RWPE2 (cell line): ENCODE data around the gene ISCA2.

Experiments used
- ATAC-seq: fragments of 200-7000 bp; cut with Tn5 transposase; 3 replicates; pipeline ENCODE4 v1.9.1; 2021; ENCODE audit warnings: low read depth
- DNase-seq: peaks from one replicate; pipeline ENCODE4 v3.0.0-alpha.2; 2020; ENCODE audit warnings: low spot score
- H3K27ac ChIP-seq: fragments of 450-650 bp; 2 replicates; pipeline ENCODE4 v1.5.1; 2017; ENCODE audit warnings: mild to moderate bottlenecking; ENCODE audit not compliant: poor library complexity, severe bottlenecking
- H3K27me3 ChIP-seq: fragments of 250-450 bp; sonication (Bioruptor Pico); 2 replicates; pipeline ENCODE4 v1.5.1; 2021; ENCODE audit warnings: mild to moderate bottlenecking, moderate library complexity; ENCODE audit not compliant: insufficient read depth, poor library complexity, severe bottlenecking
- H3K36me3 ChIP-seq: fragments of 250-450 bp; sonication (Bioruptor Pico); 2 replicates; pipeline ENCODE4 v1.5.1; 2020; ENCODE audit warnings: low read depth, mild to moderate bottlenecking, moderate library complexity
- H3K4me1 ChIP-seq: fragments of 250-450 bp; sonication (Bioruptor Pico); 2 replicates; pipeline ENCODE4 v1.5.1; 2021; ENCODE audit warnings: mild to moderate bottlenecking, moderate library complexity; ENCODE audit not compliant: insufficient read depth, poor library complexity, severe bottlenecking
- H3K4me3 ChIP-seq: fragments of 250-450 bp; sonication (Bioruptor Pico); 2 replicates; pipeline ENCODE4 v1.5.1; 2021; ENCODE audit warnings: mild to moderate bottlenecking, moderate library complexity; ENCODE audit not compliant: severe bottlenecking
- H3K9me3 ChIP-seq: fragments of 250-450 bp; sonication (Bioruptor Pico); 2 replicates; pipeline ENCODE4 v1.5.1; 2021; ENCODE audit warnings: mild to moderate bottlenecking, moderate library complexity; ENCODE audit not compliant: severe bottlenecking
- TF ChIP-seq, protein P1 (sequence below): fragments of 450-650 bp; IDR thresholded peaks from one replicate; pipeline ENCODE4 v1.5.1; 2017; ENCODE audit warnings: mild to moderate bottlenecking, moderate library complexity; ENCODE audit not compliant: poor library complexity, severe bottlenecking

Gene ISCA2

DNA sequence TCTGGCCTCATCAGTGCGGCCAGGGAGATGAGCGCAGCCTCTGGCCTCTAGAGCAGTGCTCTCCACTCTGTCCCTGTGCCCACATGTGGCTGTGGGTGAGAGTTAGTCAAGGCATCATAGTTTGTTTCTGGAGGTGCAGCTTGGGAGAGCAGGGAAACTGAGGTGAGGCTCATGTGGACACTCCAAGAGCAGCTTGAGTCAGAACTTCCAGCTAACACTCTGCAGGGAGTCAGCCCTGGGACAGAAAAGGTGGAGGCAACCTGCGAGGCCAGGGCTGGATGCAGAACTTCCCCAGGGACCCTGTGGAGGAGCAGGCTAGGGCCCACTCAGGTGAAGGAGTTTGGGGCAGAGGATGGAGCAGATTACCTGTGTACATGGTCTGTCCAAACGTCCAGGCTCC lies 10.8 kb downstream of the ISCA2 start:
- Histone ChIP-seq H3K27me3 (no peaks in the 10 kb centered on the region), H3K36me3 (peaks cover 93% of the 10 kb centered on the region), H3K9me3 (no peaks in the 10 kb centered on the region), H3K4me1 (no peaks in the 10 kb centered on the region), H3K4me3 (no peak overlapping the region), H3K27ac (no peak overlapping the region)
- TF ChIP-seq, protein P1, sequence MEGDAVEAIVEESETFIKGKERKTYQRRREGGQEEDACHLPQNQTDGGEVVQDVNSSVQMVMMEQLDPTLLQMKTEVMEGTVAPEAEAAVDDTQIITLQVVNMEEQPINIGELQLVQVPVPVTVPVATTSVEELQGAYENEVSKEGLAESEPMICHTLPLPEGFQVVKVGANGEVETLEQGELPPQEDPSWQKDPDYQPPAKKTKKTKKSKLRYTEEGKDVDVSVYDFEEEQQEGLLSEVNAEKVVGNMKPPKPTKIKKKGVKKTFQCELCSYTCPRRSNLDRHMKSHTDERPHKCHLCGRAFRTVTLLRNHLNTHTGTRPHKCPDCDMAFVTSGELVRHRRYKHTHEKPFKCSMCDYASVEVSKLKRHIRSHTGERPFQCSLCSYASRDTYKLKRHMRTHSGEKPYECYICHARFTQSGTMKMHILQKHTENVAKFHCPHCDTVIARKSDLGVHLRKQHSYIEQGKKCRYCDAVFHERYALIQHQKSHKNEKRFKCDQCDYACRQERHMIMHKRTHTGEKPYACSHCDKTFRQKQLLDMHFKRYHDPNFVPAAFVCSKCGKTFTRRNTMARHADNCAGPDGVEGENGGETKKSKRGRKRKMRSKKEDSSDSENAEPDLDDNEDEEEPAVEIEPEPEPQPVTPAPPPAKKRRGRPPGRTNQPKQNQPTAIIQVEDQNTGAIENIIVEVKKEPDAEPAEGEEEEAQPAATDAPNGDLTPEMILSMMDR: no peak
- ATAC-seq (no peak), DNase-seq (no peak)

DNA sequence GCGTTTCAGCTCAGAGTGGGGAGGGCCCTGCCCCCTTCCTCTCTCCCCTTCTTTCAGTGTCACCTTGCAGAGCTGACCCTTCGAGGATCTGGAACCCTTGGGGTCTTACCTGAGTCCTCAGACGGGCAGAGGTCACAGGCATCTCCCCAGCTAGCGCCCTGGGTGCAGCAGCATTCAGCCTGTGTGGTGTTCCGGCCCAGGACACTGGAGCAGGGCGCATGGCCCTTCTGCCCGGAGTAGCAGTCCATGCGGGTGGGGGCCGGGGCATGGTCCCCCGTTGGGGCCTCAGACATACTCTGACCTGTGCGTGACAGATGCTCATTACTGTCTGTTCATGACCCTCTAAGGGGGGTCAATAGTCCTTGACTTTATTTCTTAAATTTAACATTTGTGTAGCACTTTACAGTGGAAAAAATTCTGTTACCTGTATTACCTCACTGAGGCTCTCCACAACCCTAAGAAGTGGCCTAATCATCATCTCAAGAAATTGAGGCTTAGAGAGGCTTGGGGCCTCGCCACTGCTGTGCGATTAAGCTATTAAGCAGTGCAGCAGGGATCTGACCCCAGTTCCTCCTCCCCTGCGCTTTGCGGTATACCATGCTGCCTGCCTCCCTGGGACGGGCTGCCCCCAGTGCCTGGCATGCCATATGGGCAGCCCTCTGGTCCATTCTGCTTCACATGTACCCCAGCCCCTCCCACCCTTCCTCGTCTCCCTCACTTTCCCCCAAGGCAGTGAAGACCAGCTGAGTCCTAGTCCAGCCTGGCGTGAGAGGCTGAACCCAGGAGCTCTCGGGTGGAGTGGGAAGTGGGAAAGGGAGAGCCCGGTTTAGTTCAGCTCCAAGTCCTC lies 11.5 kb downstream of the ISCA2 start:
- peaks cover 93% of the 10 kb centered on the region for H3K36me3 ChIP-seq
- no peak overlapping the region for H3K4me3 ChIP-seq
- DNase-seq: peak; percentile 56
- H3K27me3 ChIP-seq: no peaks in the 10 kb centered on the region
- TF ChIP-seq, protein P1: no peak
- H3K27ac ChIP-seq: no peak overlapping the region
- no peak for ATAC-seq
- no peaks in the 10 kb centered on the region for H3K4me1 ChIP-seq
- no peaks in the 10 kb centered on the region for H3K9me3 ChIP-seq

DNA sequence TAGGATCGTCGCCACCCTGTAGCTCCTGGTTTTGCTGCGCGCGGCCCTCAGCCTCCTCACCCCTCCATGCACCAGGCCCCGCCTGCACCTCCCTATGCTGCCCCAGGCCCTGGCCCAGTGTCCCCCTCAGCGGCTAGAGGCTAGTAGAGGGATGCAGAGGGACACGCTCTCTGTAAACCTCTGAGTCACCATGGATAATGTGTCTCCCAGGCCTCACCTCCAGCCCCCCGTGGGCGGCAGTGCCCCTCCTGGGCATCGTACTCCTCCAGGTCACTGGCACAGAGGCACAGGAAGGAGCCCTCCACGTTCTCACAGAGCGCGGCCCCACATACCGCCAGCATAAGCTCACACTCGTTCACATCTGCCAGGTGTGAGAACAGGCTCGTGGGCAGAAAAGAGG lies 12.3 kb downstream of the ISCA2 start:
- TF ChIP-seq, protein P1: no peak
- DNase-seq (peak; percentile 65), ATAC-seq (no peak)
- Histone ChIP-seq H3K27ac (no peak overlapping the region), H3K9me3 (no peaks in the 10 kb centered on the region), H3K27me3 (no peaks in the 10 kb centered on the region), H3K36me3 (peaks cover 95% of the 10 kb centered on the region), H3K4me3 (no peak overlapping the region), H3K4me1 (no peaks in the 10 kb centered on the region)

DNA sequence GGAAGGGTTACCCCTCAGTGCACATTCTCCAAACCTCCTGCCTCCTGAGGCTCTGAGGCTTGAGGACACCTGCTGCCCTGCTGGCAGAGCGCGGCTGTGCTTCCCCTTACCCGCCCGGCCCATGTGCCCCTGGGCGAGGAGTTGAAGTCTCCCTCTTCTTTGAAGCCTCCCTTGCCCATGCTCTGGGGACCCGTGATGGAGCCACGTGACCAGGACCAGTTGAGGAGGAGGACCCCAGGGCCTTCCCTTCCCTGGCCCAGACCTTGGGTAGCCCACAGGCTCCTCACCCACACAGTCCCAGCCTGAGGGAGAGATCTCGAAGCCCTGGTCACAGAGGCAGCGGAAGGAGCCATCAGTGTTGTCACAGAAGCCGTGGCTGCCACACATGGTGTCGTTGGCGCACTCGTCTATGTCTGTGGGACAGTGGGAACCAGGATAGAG lies 12.9 kb downstream of the ISCA2 start:
- peaks cover 95% of the 10 kb centered on the region for H3K36me3 ChIP-seq
- H3K27ac ChIP-seq: no peak overlapping the region
- DNase-seq (peak; percentile 66), ATAC-seq (no peak)
- H3K4me3 ChIP-seq: no peak overlapping the region
- H3K4me1 ChIP-seq: peaks cover 3% of the 10 kb centered on the region
- no peaks in the 10 kb centered on the region for H3K9me3 ChIP-seq
- TF ChIP-seq, protein P1: no peak
- H3K27me3 ChIP-seq: no peaks in the 10 kb centered on the region

DNA sequence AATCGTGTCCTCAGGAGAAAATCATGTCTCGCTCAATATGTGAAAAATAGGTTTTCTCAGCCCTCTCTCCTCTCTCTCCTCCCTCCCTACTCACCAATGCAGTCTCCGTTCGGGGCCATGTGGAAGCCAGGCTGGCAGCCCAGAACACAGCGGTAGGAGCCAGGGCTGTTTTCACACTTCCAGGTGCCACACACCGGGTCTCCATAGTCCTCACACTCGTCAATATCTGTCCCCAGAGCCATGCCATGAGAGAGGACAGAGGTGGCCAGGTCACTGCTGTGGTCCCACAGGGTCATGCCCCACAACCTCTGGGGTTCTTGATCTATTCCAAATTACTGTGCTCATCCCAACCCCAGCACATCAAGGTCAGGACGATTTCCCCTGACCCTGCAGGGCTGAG lies 13.5 kb downstream of the ISCA2 start:
- H3K4me3 ChIP-seq: no peak overlapping the region
- no peak for ATAC-seq
- no peak overlapping the region for H3K27ac ChIP-seq
- no peaks in the 10 kb centered on the region for H3K9me3 ChIP-seq
- peaks cover 95% of the 10 kb centered on the region for H3K36me3 ChIP-seq
- peak; percentile 44 for DNase-seq
- H3K4me1 ChIP-seq: peaks cover 3% of the 10 kb centered on the region
- H3K27me3 ChIP-seq: no peaks in the 10 kb centered on the region
- TF ChIP-seq, protein P1: no peak
